HepG2 (cell line): ENCODE measurements around the gene DYRK2. TPM values are rescaled to one million over a fixed set of nuclear protein-coding genes. Genes with fewer than 3 reads are reported as not detected.

Experiments
- BHLHE40 ChIP-seq: IDR thresholded peaks from 2 replicates; pipeline ENCODE4 v1.6.1; 2011; ENCODE audit warnings: low read length, improper control_type of control experiment
- CCDC6 ChIP-seq: sonication (generic); formaldehyde crosslinking; IDR thresholded peaks from 2 replicates; pipeline ENCODE4 v1.8.1; 2022; ENCODE audit warnings: mild to moderate bottlenecking, missing genetic modification reagents, moderate library complexity
- CENPX ChIP-seq: sonication (generic); formaldehyde crosslinking; IDR thresholded peaks from 2 replicates; pipeline ENCODE4 v1.9.0; 2021; ENCODE audit warnings: mild to moderate bottlenecking, missing genetic modification reagents, moderate library complexity
- ELF1 ChIP-seq: sonication (generic); formaldehyde crosslinking; IDR thresholded peaks from 2 replicates; pipeline ENCODE4 v1.4.0; 2020; ENCODE audit warnings: missing genetic modification reagents
- ERF ChIP-seq: IDR thresholded peaks from 2 replicates; pipeline ENCODE4 v1.6.1; 2018; ENCODE audit warnings: missing biosample characterization, missing genetic modification reagents
- ETV6 ChIP-seq: sonication (generic); formaldehyde crosslinking; conservative IDR thresholded peaks from 2 replicates; pipeline ENCODE4 v1.4.0; 2020; ENCODE audit warnings: missing genetic modification reagents
- HDAC2 ChIP-seq: sonication (generic); formaldehyde crosslinking; IDR thresholded peaks from 2 replicates; pipeline ENCODE4 v1.4.0; 2020; ENCODE audit warnings: missing genetic modification reagents
- HDAC6 ChIP-seq: fragments of 200-600 bp; sonication (generic); IDR thresholded peaks from 2 replicates; pipeline ENCODE4 v1.7.0; 2017; ENCODE audit warnings: mild to moderate bottlenecking, antibody characterized with exemption, low read length, low read depth
- KLF15 ChIP-seq: sonication (generic); formaldehyde crosslinking; IDR thresholded peaks from 2 replicates; pipeline ENCODE4 v1.8.1; 2023; ENCODE audit warnings: borderline replicate concordance, mild to moderate bottlenecking, inconsistent platforms, missing genetic modification reagents, mixed read lengths
- MIER3 ChIP-seq: IDR thresholded peaks from 2 replicates; pipeline ENCODE4 v1.6.1; 2016; ENCODE audit warnings: missing compliant biosample characterization, borderline replicate concordance
- PRDM10 ChIP-seq: sonication (generic); formaldehyde crosslinking; IDR thresholded peaks from 2 replicates; pipeline ENCODE4 v1.4.0; 2020; ENCODE audit warnings: low read depth, missing genetic modification reagents
- SMC3 ChIP-seq: IDR thresholded peaks from 2 replicates; pipeline ENCODE4 v1.6.1; 2011; ENCODE audit warnings: low read length, improper control_type of control experiment
- ZNF207 ChIP-seq: fragments of 450-650 bp; IDR thresholded peaks from 2 replicates; pipeline ENCODE4 v1.6.1; 2016; ENCODE audit warnings: antibody characterized with exemption, borderline replicate concordance
- ZNF34 ChIP-seq: sonication (generic); formaldehyde crosslinking; IDR thresholded peaks from 2 replicates; pipeline ENCODE4 v1.4.0; 2020; ENCODE audit warnings: mild to moderate bottlenecking, missing genetic modification reagents, borderline replicate concordance
- ZNF382 ChIP-seq: sonication (generic); formaldehyde crosslinking; IDR thresholded peaks from 2 replicates; pipeline ENCODE4 v1.5.0; 2020; ENCODE audit warnings: missing genetic modification reagents, mild to moderate bottlenecking, borderline replicate concordance
- ZNF512 ChIP-seq: sonication (generic); formaldehyde crosslinking; IDR thresholded peaks from 2 replicates; pipeline ENCODE4 v1.4.0; 2020; ENCODE audit warnings: mild to moderate bottlenecking, missing genetic modification reagents
- ZNF547 ChIP-seq: sonication (generic); formaldehyde crosslinking; IDR thresholded peaks from 2 replicates; pipeline ENCODE4 v1.5.1; 2020; ENCODE audit warnings: mild to moderate bottlenecking, missing genetic modification reagents
- ZNF713 ChIP-seq: sonication (generic); formaldehyde crosslinking; IDR thresholded peaks from 2 replicates; pipeline ENCODE4 v1.4.0; 2020; ENCODE audit warnings: mild to moderate bottlenecking, missing genetic modification reagents
- ZNF772 ChIP-seq: sonication (generic); formaldehyde crosslinking; IDR thresholded peaks from 2 replicates; pipeline ENCODE4 v1.5.0; 2020; ENCODE audit warnings: mild to moderate bottlenecking, missing genetic modification reagents
- ZNF792 ChIP-seq: IDR thresholded peaks from 2 replicates; pipeline ENCODE4 v1.6.1; 2016
- polyA plus RNA-seq, 8 experiments: library from polyadenylated mRNA; depleted of rRNA in 3 of 8; stranded (reverse) in 7 of 8; unstranded in 1 of 8; fragments of >200 nt; fragmentation: Illumina TruSeq in 4 of 8; extraction: Trizol in 4 of 8; gene quantifications; 2 replicates each; pipeline versions ENCODE4 v1.2.1 to v1.2.3, GENCODE V29; 2011 to 2016; ENCODE audit warnings: low read depth in 4 of 8, missing spikeins in 1 of 8, mixed read lengths in 1 of 8; ENCODE audit not compliant: insufficient read depth in 1 of 8
- total RNA-seq, 5 experiments: library from RNA; depleted of rRNA; stranded (reverse); fragments of >200 nt; fragmentation: Illumina TruSeq; extraction: Trizol; gene quantifications; 2 replicates each; pipeline ENCODE4 v1.2.3, GENCODE V29; 2016; ENCODE audit warnings: low read depth in 1 of 5

DYRK2 gene
- total and polyA plus RNA-seq, 2 of the 13 experiments (the other 11 are each of a cell fraction or from before 2014, with no cell fraction given), result 8.2 to 11.5 TPM

GRCh38 chr12:67647799-67648520 is 585 bp upstream of the DYRK2 start (continued):
- TF ChIP-seq ETV6 (CRISPR knock-in tag) (no peak), CCDC6 (CRISPR knock-in tag) (no peak), ZNF792 (no peak; the same call in 1 of the 2 replicates), MIER3 (CRISPR knock-in tag) (no peak), CENPX (CRISPR knock-in tag) (no peak), KLF15 (CRISPR knock-in tag) (no peak), ZNF772 (CRISPR knock-in tag) (0 out of 2 replicates have a peak, but pooled peaks have one; percentile 22), ZNF512 (no peak), BHLHE40 (0 out of 2 replicates have a peak, but pooled peaks have one; percentile 16), ZNF713 (no peak), SMC3 (no peak), ZNF34 (CRISPR knock-in tag) (no peak), ELF1 (CRISPR knock-in tag) (no peak), HDAC2 (CRISPR knock-in tag) (no peak), ZNF547 (no peak), HDAC6 (no peak), ZNF207 (no peak), ZNF382 (CRISPR knock-in tag) (no peak), ERF (CRISPR knock-in tag) (no peak), PRDM10 (CRISPR knock-in tag) (no peak)
